Keratinocyte (primary cell): Measurements from ENCODE around the gene SKP1. TPM values are rescaled to one million over a fixed set of nuclear protein-coding genes. Genes with fewer than 3 reads are reported as not detected.

Experiments used
- DNase-seq: peaks from one replicate; pipeline ENCODE4 v3.0.0-alpha.2; 2011; ENCODE audit warnings: low read depth, missing footprints, low spot score
- FAIRE-seq: peaks from 2 replicates; lab custom pipeline; 2011; peaks lifted over from hg19 to GRCh38; lab: Jason Lieb, UNC
- H2AFZ ChIP-seq: 2 replicates; pipeline ENCODE4 v1.6.0; 2012; ENCODE audit warnings: low read length, control low read depth, inconsistent platforms; ENCODE audit not compliant: control insufficient read depth
- H3K27ac ChIP-seq: 2 replicates; pipeline ENCODE4 v1.5.1; 2011; ENCODE audit warnings: low read length; ENCODE audit not compliant: control insufficient read depth, insufficient read depth
- H3K27me3 ChIP-seq: 3 replicates; pipeline ENCODE4 v1.6.0; 2011; ENCODE audit warnings: low read length; ENCODE audit not compliant: control insufficient read depth, insufficient read depth; ENCODE audit errors: extremely low read depth
- H3K36me3 ChIP-seq, 2 experiments: 2 replicates in 1 of 2; 3 replicates in 1 of 2; pipeline ENCODE4 v1.5.1; 2011; ENCODE audit warnings: low read length in 2 of 2, mild to moderate bottlenecking in 1 of 2; ENCODE audit not compliant: control insufficient read depth in 2 of 2, insufficient read depth in 2 of 2; ENCODE audit errors: extremely low read depth in 1 of 2
- H3K4me1 ChIP-seq: 3 replicates; pipeline ENCODE4 v1.5.1; 2011; ENCODE audit warnings: low read length; ENCODE audit not compliant: control insufficient read depth, insufficient read depth; ENCODE audit errors: extremely low read depth
- H3K4me2 ChIP-seq: 3 replicates; pipeline ENCODE4 v1.6.0; 2011; ENCODE audit warnings: low read depth, low read length; ENCODE audit not compliant: control insufficient read depth, insufficient read depth; ENCODE audit errors: extremely low read depth
- H3K4me3 ChIP-seq, 3 experiments: fragments of 200-600 bp in 1 of 3; sonication (generic) in 1 of 3; 2 replicates in 2 of 3; 3 replicates in 1 of 3; pipeline ENCODE4 v1.5.1; 2011 to 2016; ENCODE audit warnings: low read length in 3 of 3, mild to moderate bottlenecking in 3 of 3, control low read depth in 2 of 3, inconsistent platforms in 1 of 3, low read depth in 1 of 3, mixed read lengths in 1 of 3, mixed run types in 1 of 3, moderate library complexity in 1 of 3; ENCODE audit not compliant: control insufficient read depth in 2 of 3, insufficient read depth in 2 of 3; ENCODE audit errors: extremely low read depth in 1 of 3
- H3K79me2 ChIP-seq: 2 replicates; pipeline ENCODE4 v1.6.0; 2012; ENCODE audit warnings: low read length; ENCODE audit not compliant: control insufficient read depth, insufficient read depth
- H3K9ac ChIP-seq: 3 replicates; pipeline ENCODE4 v1.6.0; 2011; ENCODE audit warnings: low read length; ENCODE audit not compliant: control insufficient read depth, insufficient read depth; ENCODE audit errors: extremely low read depth
- H3K9me1 ChIP-seq: 3 replicates; pipeline ENCODE4 v1.6.0; 2011; ENCODE audit warnings: low read length; ENCODE audit not compliant: control insufficient read depth, insufficient read depth; ENCODE audit errors: extremely low read depth
- H3K9me3 ChIP-seq: 2 replicates; pipeline ENCODE4 v1.5.1; 2012; ENCODE audit warnings: low read depth, low read length; ENCODE audit not compliant: control insufficient read depth
- H4K20me1 ChIP-seq: 3 replicates; pipeline ENCODE4 v1.6.0; 2011; ENCODE audit warnings: low read length; ENCODE audit not compliant: control insufficient read depth, insufficient read depth; ENCODE audit errors: extremely low read depth
- CTCF ChIP-seq, 3 experiments: IDR thresholded peaks in 1 of 3; conservative IDR thresholded peaks in 1 of 3; optimal IDR thresholded peaks in 1 of 3; 2 replicates in 2 of 3; 3 replicates in 1 of 3; pipeline versions ENCODE3 to v1.5.1; 2011; ENCODE audit warnings: low read length in 3 of 3, mild to moderate bottlenecking in 3 of 3, moderate library complexity in 2 of 3, control low read depth in 1 of 3, inconsistent platforms in 1 of 3; ENCODE audit not compliant: insufficient read depth in 2 of 3; ENCODE audit errors: extremely low read depth in 1 of 3
- EZH2 ChIP-seq: IDR thresholded peaks from one replicate; pipeline ENCODE4 v1.6.1; 2012; ENCODE audit warnings: inconsistent platforms, mild to moderate bottlenecking, low read length, moderate library complexity
- dilution Hi-C: fragments of 300-500 bp; cut with MboI; formaldehyde crosslinking; loops from one replicate; pipeline ENCODE4 v1.7.0; 2020; ENCODE audit warnings: low sequenced_read_pairs; ENCODE audit not compliant: extremely low pct_ligation_motif_present
- polyA plus RNA-seq, 5 experiments: library from polyadenylated mRNA; depleted of rRNA in 3 of 5; stranded (reverse) in 3 of 5; stranded (forward) in 1 of 5; unstranded in 1 of 5; fragments of >200 nt; gene quantifications; 1 replicate in 1 of 5; 2 replicates in 3 of 5; 3 replicates in 1 of 5; pipeline versions ENCODE4 v1.2.1 to v1.2.3, GENCODE V29; 2011 to 2012; ENCODE audit warnings: missing spikeins in 2 of 5, low read depth in 1 of 5, low replicate concordance in 1 of 5

SKP1 gene
- polyA plus RNA-seq, 1 donor (not counting 4 experiments of a cell fraction or from before 2014, with no cell fraction given), result 444 TPM

- Histone ChIP-seq H3K4me3 (no peak overlapping the region), H4K20me1 (no peaks in the 10 kb centered on the region), H3K9ac (no peak overlapping the region), H3K4me1 (peaks cover 18% of the 10 kb centered on the region), H3K9me3 (no peaks in the 10 kb centered on the region), H2AFZ (no peak overlapping the region), H3K79me2 (no peaks in the 10 kb centered on the region), H3K27ac (no peak overlapping the region), H3K36me3 (peaks cover 0 to 3% of the 10 kb centered on the region in 2 experiments), H3K9me1 (no peaks in the 10 kb centered on the region), H3K27me3 (no peaks in the 10 kb centered on the region), H3K4me2 (no peak overlapping the region)
- DNase-seq (no peak), FAIRE-seq (no peak)
- TF ChIP-seq EZH2, result no peak
- no peak for TF ChIP-seq CTCF (optimal IDR thresholded peaks at IDR 0.05 in 1 of 3, IDR thresholded peaks at IDR 0.05 in 1 of 3, conservative IDR thresholded peaks at IDR 0.05 in 1 of 3; ENCODE audit: extremely low read depth in 1 of 3, insufficient read depth in 2 of 3, low read length in 3 of 3)
- dilution Hi-C loops, result no loop called here
Observed at GRCh38 chr5:134127376-134127861, 49.3 kb downstream of the SKP1 start.

GRCh38 chr5:134125039-134126015 lies 51.4 kb downstream of the SKP1 start:
- DNase-seq (no peak), FAIRE-seq (no peak)
- no peak overlapping the region for H2AFZ ChIP-seq
- H3K36me3 ChIP-seq, result no peaks in the 10 kb centered on the region
- H3K79me2 ChIP-seq, result no peaks in the 10 kb centered on the region
- H4K20me1 ChIP-seq, result no peaks in the 10 kb centered on the region
- no peak overlapping the region for H3K4me2 ChIP-seq
- H3K4me1 ChIP-seq, result peaks cover 18% of the 10 kb centered on the region
- no peaks in the 10 kb centered on the region for H3K9me3 ChIP-seq
- no peaks in the 10 kb centered on the region for H3K27me3 ChIP-seq
- no peaks in the 10 kb centered on the region for H3K9me1 ChIP-seq
- TF ChIP-seq CTCF (optimal IDR thresholded peaks at IDR 0.05 in 1 of 3, IDR thresholded peaks at IDR 0.05 in 1 of 3, conservative IDR thresholded peaks at IDR 0.05 in 1 of 3; ENCODE audit: extremely low read depth in 1 of 3, insufficient read depth in 2 of 3, low read length in 3 of 3) (no peak), EZH2 (no peak)
- H3K9ac ChIP-seq, result no peak overlapping the region
- dilution Hi-C loops, result no loop called here
- no peak overlapping the region for H3K4me3 ChIP-seq
- no peak overlapping the region for H3K27ac ChIP-seq
